Measurements from ENCODE around the gene ERG. TPM values are rescaled to one million over a fixed set of nuclear protein-coding genes. Genes with fewer than 3 reads are reported as not detected.

Gene ERG
- polyA plus RNA-seq, 1 of the 3 experiments (the other 2 are of a cell fraction) = not detected

GRCh38 chr21:38417726-38418125, 80.6 kb downstream of the ERG start (continued):
- TF ChIP-seq TEAD4 (IDR thresholded peaks at IDR 0.05; ENCODE audit: borderline replicate concordance, insufficient read depth) = no peak
- no peak for TF ChIP-seq RAD21 (IDR thresholded peaks at IDR 0.05; ENCODE audit: low read length)
- TF ChIP-seq USF1 (IDR thresholded peaks at IDR 0.05; ENCODE audit: borderline replicate concordance, low read depth) = no peak
- TF ChIP-seq ELF1 (IDR thresholded peaks at IDR 0.05) = no peak
- no peak for TF ChIP-seq JUND (IDR thresholded peaks at IDR 0.05)
- TF ChIP-seq TCF12 (IDR thresholded peaks at IDR 0.05) = no peak
- TF ChIP-seq, protein P1, sequence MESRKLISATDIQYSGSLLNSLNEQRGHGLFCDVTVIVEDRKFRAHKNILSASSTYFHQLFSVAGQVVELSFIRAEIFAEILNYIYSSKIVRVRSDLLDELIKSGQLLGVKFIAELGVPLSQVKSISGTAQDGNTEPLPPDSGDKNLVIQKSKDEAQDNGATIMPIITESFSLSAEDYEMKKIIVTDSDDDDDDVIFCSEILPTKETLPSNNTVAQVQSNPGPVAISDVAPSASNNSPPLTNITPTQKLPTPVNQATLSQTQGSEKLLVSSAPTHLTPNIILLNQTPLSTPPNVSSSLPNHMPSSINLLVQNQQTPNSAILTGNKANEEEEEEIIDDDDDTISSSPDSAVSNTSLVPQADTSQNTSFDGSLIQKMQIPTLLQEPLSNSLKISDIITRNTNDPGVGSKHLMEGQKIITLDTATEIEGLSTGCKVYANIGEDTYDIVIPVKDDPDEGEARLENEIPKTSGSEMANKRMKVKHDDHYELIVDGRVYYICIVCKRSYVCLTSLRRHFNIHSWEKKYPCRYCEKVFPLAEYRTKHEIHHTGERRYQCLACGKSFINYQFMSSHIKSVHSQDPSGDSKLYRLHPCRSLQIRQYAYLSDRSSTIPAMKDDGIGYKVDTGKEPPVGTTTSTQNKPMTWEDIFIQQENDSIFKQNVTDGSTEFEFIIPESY (IDR thresholded peaks at IDR 0.05; ENCODE audit: borderline replicate concordance, low read depth) = no peak
- no peak for TF ChIP-seq MXI1 (IDR thresholded peaks at IDR 0.05; ENCODE audit: low read depth, low read length)
- no peak for TF ChIP-seq YY1 (IDR thresholded peaks at IDR 0.05; ENCODE audit: low read depth)

- WGBS (ENCODE audit: low lambda C conversion rate) = 77% methylated on average over 10 of the region's 10 CpGs
- DNase-seq = no peak
Observed at GRCh38 chr21:38416791-38417190, 81.5 kb downstream of the ERG start.

More at GRCh38 chr21:38416791-38417190, 81.5 kb downstream of the ERG start:
- ChIA-PET CTCF (interaction anchor here (1.0 to 1.1 kb wide), 3 partner anchors 13 to 60 kb away, joined by 3 read pairs; no protein-coding TSS in a partner anchor), POLR2A (no interaction called here)
- TF ChIP-seq NRF1 (IDR thresholded peaks at IDR 0.05; ENCODE audit: low read depth, low read length) (no peak), CTCF (IDR thresholded peaks at IDR 0.05) (no peak), ELF1 (IDR thresholded peaks at IDR 0.05) (no peak), SIN3A (IDR thresholded peaks at IDR 0.05; ENCODE audit: borderline replicate concordance, low read depth, low read length) (no peak), JUND (IDR thresholded peaks at IDR 0.05) (no peak), MXI1 (IDR thresholded peaks at IDR 0.05; ENCODE audit: low read depth, low read length) (no peak), FOSL2 (IDR thresholded peaks at IDR 0.05; ENCODE audit: borderline replicate concordance, low read depth) (no peak), POLR2AphosphoS5 (IDR thresholded peaks at IDR 0.05; ENCODE audit: low read depth, low read length) (no peak), REST (IDR thresholded peaks at IDR 0.05; ENCODE audit: low read depth, low read length) (no peak), GABPA (IDR thresholded peaks at IDR 0.05; ENCODE audit: low read depth) (no peak), MAX (IDR thresholded peaks at IDR 0.05; ENCODE audit: low read depth) (no peak), EP300 (IDR thresholded peaks at IDR 0.05; ENCODE audit: borderline replicate concordance in 1 of 2, low read depth in 1 of 2, low read length in 1 of 2) (no peak), RFX5 (IDR thresholded peaks at IDR 0.05; ENCODE audit: low read length) (no peak), FOXM1 (IDR thresholded peaks at IDR 0.05; ENCODE audit: low read depth) (no peak)
- no peaks in the 10 kb centered on the region for H4K20me1 ChIP-seq (ENCODE audit: insufficient read depth)
- H3K9me2 ChIP-seq = no peaks in the 10 kb centered on the region
- H3K4me1 ChIP-seq (ENCODE audit: control insufficient read depth in 1 of 2, insufficient read depth in 2 of 2, low read depth in 1 of 2, low read length in 1 of 2) = no peaks in the 10 kb centered on the region
- no peak overlapping the region for H3K9ac ChIP-seq
- no peak overlapping the region for H3K27ac ChIP-seq (ENCODE audit: low read depth in 2 of 2, low read length in 1 of 2)
- H3K4me2 ChIP-seq = no peak overlapping the region
- H3K27me3 ChIP-seq (ENCODE audit: insufficient read depth) = no peaks in the 10 kb centered on the region
- H3K9me3 ChIP-seq = no peaks in the 10 kb centered on the region
- H3K4me3 ChIP-seq (ENCODE audit: low read depth in 2 of 2, low read length in 1 of 2) = no peak overlapping the region
- no peaks in the 10 kb centered on the region for H3K36me3 ChIP-seq (replicated peaks in 1 of 2; ENCODE audit: control insufficient read depth in 1 of 2, insufficient read depth in 2 of 2, low read length in 1 of 2)
- no peaks in the 10 kb centered on the region for H3K79me2 ChIP-seq (ENCODE audit: insufficient read depth)
- no peaks in the 10 kb centered on the region for H3F3A ChIP-seq (replicated peaks; ENCODE audit: insufficient read depth)
- no peak overlapping the region for H2AFZ ChIP-seq (ENCODE audit: low read depth)
